Neural progenitor cell (in vitro differentiated cells): ENCODE results near the gene TSPOAP1.

Experiments
- CTCF ChIP-seq: fragments of 200-600 bp; sonication (generic); IDR thresholded peaks from 2 replicates; pipeline ENCODE4 v1.5.1; 2017; ENCODE audit warnings: antibody characterized with exemption, mild to moderate bottlenecking
- EZH2 ChIP-seq: fragments of 200-600 bp; sonication (generic); IDR thresholded peaks from 2 replicates; pipeline ENCODE4 v1.6.1; 2017; ENCODE audit warnings: antibody characterized with exemption, mild to moderate bottlenecking, moderate library complexity

- TF ChIP-seq CTCF (no peak), EZH2 (no peak)
These were observed 3.5 kb upstream of the TSPOAP1 start for GRCh38 chr17:58331815-58332777.
